GM19463 (cell line): ENCODE measurements around the gene RREB1.

ENCODE experiments used
- ATAC-seq: cut with Tn5 transposase; IDR thresholded peaks from one replicate; pipeline ENCODE4 v1.9.1; 2021; ENCODE audit warnings: mild to moderate bottlenecking, moderate library complexity; ENCODE audit not compliant: unreplicated experiment

Gene RREB1

DNA sequence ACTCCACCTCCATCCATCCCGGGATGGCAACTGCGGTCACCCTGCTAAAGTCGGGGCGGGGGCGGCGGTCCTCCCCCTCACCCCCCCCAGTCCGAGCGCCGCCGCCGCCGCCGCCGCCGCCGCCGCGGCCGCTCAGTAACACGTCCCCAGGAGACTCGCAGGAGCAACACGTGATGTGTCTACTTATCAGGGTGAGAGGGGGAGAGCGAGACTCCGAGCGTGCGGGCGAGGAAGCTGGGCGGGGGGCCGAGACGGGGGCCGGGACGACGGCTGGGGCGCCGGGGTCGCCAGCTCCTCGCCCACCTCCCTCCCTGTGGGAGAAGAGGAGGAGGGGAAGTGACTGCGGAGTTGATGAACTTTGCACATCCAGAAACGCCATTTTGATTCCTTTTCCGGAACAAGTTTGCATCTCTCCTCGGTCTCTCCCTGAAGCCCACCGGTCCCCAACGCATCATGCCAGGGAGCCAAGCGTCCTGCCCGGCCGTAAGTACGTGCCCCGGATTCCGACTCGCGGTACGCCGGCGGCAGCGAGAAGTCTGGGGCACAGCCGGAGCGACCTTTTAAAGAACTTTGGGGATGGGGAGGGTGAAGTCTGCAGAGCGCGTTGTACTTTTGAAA lies at the start of gene RREB1:
Gene RREB1 (plus strand): TSS at position 384 of the 618 bp plus-strand sequence. CDS start 73,951 bp downstream, outside the sequence.
- ATAC-seq = peak; percentile 54

DNA sequence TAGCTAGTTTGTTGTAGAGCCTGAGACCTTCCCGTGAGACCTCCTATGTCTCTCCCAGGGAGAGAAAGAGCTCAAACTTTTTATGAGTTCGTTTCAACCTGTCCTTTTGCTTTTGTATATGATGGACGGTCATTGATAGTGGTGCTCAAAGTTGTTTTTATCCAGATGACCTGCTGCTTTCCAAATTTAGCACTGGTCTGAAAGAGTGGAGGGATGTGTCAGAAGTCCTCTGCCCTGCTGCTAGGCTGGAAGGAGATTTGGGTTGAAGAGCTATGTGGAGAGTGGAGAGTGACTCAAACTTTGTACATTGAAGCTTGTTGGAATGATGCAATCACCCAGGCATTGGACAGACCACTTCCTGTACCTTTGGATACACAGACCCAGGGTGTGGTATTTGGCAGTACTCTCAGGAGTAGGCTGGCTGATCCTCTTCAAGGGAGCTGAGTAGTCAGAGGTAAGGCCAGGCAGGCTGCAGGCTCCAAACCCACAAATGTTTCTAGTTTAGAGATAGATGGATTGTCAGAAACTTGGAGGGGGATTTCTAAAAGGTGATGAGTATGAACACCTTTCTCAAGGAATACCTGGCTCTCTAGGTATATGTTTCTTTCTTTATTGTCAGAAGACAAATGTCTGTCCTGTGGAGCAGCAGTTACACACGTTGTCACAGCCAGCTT lies 49.4 kb upstream of the RREB1 start:
- ATAC-seq = no peak

GRCh38 chr6:7060769-7061516 lies 46.8 kb upstream of the RREB1 start:
- ATAC-seq = no peak

DNA sequence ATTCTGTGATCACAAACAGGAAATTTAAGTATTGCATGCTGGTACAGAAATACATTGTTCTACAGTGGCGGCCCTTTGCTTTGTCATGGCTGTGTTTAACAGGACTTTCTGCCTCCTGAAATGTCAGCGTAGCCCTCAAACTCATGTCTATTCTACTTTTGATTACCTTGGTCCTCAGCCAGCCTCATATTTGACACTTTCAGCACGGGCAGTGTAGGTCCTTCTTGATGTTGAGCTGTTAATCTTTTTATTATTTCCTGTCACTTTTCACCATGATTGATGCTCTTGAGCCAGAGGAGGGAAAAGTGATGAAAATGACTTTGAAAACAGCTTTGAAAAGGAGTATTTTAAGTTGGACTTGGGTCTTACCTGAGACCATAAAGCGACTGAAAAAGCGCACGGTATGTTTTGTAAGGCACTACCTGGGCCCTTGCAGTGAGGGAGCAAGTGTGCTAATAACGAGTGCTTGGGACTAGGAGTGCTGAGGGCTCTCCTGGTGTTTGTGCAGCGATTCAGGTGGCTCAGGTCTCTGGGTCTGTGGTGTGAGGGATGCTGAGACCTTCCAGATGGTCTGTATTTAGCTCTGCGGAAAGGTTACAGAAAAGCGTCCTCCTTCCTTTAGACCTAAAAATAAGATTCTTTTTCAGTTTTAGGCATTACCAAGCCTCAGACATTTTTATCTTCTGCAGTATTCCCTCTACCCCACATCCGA lies 45.2 kb upstream of the RREB1 start:
- no peak for ATAC-seq

GRCh38 chr6:7067305-7067704 lies 40.5 kb upstream of the RREB1 start:
- ATAC-seq = no peak

GRCh38 chr6:7071405-7071804 lies 36.4 kb upstream of the RREB1 start:
- no peak for ATAC-seq

GRCh38 chr6:7073082-7073820 lies 34.5 kb upstream of the RREB1 start:
- ATAC-seq = peak; percentile 26

DNA sequence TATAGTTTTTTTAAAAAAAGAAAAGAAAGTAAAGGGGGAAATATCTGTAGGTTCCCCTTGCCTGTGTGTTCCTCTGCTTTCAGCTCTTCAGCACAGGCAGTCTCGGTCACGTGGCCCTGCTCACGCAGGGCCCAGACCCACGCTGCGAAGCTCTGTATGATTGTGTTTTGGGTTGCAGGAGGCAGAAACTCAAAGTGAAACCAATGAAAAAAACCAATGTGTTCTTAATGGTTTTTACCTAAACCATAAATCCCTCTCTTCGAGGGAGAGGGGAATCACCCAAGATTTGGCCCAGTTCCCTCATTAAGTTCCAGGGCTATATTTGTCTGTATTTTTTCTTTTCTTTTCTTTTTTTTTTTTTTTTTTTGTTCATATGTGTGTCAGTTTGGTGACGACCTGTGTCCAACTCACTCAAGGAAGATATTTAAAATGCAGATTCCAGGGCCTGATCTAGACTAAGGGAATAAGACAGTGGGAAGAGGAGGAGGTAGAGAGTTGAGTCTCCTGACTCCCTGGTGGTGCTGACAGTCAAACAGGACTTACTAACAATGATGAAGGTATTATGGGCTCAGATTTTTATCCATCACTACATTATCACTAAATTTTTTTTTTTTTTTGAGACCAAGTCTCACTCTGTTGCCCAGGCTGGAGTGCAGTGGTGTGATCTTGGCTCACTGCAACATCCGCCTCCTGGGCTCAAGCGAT lies 33.8 kb upstream of the RREB1 start:
- ATAC-seq = peak; percentile 100

- no peak for ATAC-seq
These were observed 32.9 kb upstream of the RREB1 start for GRCh38 chr6:7074870-7075269.

DNA sequence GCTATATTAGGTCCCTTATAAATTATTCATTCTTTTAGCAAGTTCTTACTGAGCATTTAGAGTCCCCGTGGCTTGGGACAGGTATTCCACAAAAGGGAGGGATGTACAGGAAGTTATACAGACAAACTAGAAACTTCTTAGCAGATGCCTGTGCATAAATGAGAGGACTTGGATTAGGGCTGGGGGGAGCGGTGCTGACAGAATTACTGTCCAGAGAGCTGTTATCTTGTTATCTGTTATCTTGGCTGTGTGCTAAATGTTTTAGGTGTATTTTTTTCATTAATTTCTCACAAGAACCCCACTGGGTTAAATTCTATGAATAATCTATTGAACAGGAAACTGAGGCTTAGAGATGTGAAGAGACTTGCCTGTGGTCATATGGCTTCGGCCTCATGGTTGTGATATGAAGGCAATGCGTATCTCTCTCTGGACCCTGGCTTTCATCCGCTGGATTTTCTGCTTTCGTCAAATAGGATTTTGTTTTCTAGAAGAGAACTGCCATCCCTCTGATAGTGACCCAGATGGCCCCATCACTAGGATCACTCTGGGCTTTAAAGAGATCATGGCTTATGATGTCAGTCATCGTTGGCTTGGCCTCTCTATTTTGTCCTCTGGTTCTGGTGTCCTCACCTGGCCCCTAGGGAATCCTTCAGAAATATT lies 32.3 kb upstream of the RREB1 start:
- no peak for ATAC-seq

DNA sequence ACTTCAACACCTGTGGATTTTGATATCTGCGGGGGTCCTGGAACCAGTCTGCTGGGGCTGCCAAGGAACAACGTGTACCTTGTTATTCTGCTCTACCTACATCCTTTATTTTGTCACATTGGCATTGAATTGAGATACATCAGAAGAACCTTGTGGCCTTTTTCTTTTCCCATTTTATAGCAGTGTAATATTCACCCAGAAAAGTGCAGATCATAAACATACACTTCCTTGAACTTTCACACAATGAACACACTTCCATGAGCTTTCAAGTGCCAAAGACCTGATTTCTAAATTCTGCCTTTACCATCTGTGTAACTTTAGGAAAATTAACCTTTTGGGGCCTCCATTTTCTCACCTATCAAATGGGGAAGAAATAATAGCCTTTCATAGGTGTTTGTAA lies 29.9 kb upstream of the RREB1 start:
- ATAC-seq = no peak

- no peak for ATAC-seq
These were observed 28.9 kb upstream of the RREB1 start for GRCh38 chr6:7078856-7079255.

DNA sequence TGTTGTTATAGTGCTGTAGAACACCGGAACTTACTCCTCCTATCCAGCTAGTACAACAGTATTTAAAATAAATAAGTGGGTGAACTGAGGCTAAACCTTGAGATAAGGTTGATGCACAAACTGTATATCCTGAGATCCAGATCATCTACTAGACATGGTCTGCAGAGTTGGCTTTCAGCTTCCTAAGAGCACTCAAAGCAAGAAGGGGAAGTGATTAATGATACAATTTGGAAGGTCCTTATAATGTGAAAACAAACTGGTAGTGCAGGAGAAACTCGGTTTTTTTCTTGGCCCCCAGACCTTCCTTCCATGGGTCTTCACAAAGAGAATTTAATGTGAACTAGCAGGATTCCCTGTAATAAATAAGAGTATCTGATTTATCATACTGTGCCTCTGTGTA lies 27.4 kb upstream of the RREB1 start:
- no peak for ATAC-seq

GRCh38 chr6:7085911-7086310 lies 21.9 kb upstream of the RREB1 start:
- ATAC-seq = no peak

DNA sequence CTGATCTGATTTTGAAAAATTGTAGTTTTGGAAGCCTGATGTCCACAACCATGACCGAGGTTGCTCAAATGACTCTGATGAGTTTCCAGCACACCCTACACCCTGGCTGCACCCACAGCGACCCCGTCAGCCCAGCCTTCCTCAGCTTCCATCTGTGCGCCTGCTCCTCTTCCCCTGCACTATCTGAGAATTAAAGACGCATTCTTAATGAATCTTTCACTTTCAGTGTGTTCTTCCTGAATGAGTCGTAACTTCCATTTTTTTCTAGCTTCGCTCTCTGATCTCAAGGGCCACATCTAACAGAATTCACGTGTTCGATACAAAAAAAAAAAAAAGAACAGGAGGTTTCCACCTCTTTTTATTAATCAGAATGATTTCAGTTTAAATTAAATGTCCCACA lies 21.3 kb upstream of the RREB1 start:
- ATAC-seq = peak; percentile 77

DNA sequence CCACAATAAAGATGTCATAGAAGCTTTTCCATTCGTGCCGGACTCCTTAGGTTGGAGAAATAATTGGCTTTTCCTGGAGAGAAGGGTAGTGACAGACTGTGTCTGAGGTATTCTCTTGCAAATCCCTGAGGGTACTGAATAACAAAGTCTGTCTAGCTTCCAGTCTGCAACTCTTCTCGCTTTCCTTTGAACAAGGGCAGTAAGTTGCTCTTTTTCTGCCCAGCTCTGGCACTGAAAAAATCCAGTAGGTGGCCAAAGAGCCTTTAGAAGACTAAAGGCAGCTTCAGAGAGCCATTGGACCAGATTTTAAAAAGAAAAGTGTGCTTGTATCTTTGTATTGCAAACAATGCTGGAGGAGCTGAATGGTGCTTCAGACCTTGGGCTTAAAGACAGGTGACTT lies 20.7 kb upstream of the RREB1 start:
- peak; percentile 7 for ATAC-seq

DNA sequence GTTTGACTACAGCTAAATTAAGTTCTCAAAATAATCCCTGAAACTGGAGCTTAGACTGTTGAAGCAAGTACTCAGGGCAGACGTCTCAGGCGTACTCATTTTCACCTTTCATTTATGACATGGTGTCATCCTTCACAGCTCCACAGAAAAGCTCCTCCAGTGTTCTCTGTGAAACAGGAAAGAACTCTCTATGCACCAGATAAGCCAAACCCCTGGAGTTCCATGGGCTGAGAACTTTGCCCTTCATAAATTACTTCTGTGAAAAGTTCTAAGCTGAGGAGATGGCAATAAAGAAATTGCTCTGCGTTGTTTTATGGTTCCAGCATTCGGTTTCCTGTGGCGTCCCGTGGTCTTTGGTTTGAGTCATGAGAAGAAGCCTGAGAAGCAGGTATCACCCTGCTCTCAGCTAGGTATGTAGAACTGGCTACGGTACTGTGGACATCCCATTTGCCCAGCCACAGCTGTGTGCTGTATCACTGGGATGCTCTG lies 20.2 kb upstream of the RREB1 start:
- ATAC-seq = peak; percentile 46

DNA sequence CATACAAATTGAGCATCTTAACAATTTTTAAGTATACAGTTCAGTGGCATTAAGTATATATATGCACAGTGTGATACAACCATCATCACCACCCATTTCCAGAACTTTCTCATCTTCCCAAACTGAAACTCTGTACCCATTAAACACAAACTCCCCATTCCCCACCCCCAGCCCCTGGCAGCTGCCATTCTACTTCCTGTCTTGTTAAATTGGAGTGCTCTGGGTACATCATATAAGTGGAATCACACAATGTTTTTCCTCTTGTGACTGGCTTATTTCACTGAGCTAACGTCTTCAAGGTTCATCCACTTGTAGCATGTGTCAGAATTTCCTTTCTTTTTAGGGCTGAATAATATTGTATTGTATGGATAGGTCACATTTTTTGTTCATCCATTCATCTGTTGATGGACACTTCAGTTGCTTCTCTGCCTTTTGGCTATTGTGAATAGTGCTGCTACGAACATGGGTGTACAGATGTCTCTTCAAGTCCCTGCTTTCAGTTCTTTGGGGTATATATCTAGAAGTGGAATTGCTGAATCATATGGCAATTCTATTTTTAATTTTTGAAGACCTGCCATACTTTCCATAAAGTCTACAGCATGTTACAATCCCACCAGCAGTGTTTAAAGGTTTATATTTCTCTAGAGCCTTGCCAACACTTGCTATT lies 19.6 kb upstream of the RREB1 start:
- no peak for ATAC-seq

DNA sequence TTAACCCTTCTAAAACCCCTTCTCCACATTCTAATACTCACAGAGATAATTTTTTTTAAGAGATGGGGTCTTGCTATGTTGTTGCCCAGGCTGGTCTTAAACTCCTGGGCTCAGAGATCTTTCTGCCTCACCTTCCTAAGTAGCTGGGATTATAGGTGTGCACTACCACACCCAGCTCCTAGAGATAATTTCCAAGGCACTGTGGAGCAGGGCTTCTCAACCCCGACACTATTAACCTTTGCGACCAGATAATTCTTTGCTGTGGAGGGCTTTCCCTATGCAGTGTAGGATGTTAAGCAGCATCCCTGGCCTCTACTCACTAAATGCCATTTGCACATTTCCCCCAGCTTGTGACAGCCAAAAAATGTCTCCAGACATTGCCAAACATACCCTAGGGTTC lies 8.8 kb upstream of the RREB1 start:
- no peak for ATAC-seq
